ENCODE data around the gene PLCB1. TPM values are rescaled to one million over a fixed set of nuclear protein-coding genes. Genes with fewer than 3 reads are reported as not detected.

The PLCB1 gene
- total RNA-seq, 1 experiment from 2014 or later: 6.8 TPM

GRCh38 chr20:8510808-8511207, 378.7 kb downstream of the PLCB1 start:
- DNase-seq (ENCODE audit: low spot score): no peak
- H3K36me3 ChIP-seq (ENCODE audit: insufficient read depth, low read length, poor library complexity, severe bottlenecking): no peaks in the 10 kb centered on the region
- no peak overlapping the region for H3K4me3 ChIP-seq (ENCODE audit: low read depth, low read length, poor library complexity, severe bottlenecking)
- no peaks in the 10 kb centered on the region for H3K27me3 ChIP-seq (replicated peaks; ENCODE audit: insufficient read depth, low read depth, low read length, poor library complexity)
- TF ChIP-seq CTCF (conservative IDR thresholded peaks at IDR 0.05; ENCODE audit: low read depth, low read length) (no peak), EZH2 (IDR thresholded peaks at IDR 0.05; ENCODE audit: borderline replicate concordance, low read depth, low read length, poor library complexity, severe bottlenecking) (no peak)
- CTCF ChIA-PET: no interaction called here
- intact Hi-C loops (cut with micrococcal nuclease; ENCODE audit: unreplicated experiment): no loop called here
- BruUV-seq (replicated peaks): no TSS peak
- POLR2A ChIA-PET (ENCODE audit: low non-redundant PET): no interaction called here
- no peaks in the 10 kb centered on the region for H3K9me3 ChIP-seq (ENCODE audit: low read depth, low read length, poor library complexity, severe bottlenecking)
- no peak overlapping the region for H3K27ac ChIP-seq (ENCODE audit: low read depth, low read length, poor library complexity, severe bottlenecking)
- no peaks in the 10 kb centered on the region for H3K4me1 ChIP-seq (ENCODE audit: insufficient read depth, low read length, poor library complexity, severe bottlenecking)

- H3K9me3 ChIP-seq (ENCODE audit: low read depth, low read length, poor library complexity, severe bottlenecking): no peaks in the 10 kb centered on the region
- BruUV-seq (replicated peaks): no TSS peak
- H3K36me3 ChIP-seq (ENCODE audit: insufficient read depth, low read length, poor library complexity, severe bottlenecking): no peaks in the 10 kb centered on the region
- no peaks in the 10 kb centered on the region for H3K4me1 ChIP-seq (ENCODE audit: insufficient read depth, low read length, poor library complexity, severe bottlenecking)
- DNase-seq (ENCODE audit: low spot score): no peak
- intact Hi-C loops (cut with micrococcal nuclease; ENCODE audit: unreplicated experiment): no loop called here
- no peak for TF ChIP-seq CTCF (conservative IDR thresholded peaks at IDR 0.05; ENCODE audit: low read depth, low read length)
- TF ChIP-seq EZH2 (IDR thresholded peaks at IDR 0.05; ENCODE audit: borderline replicate concordance, low read depth, low read length, poor library complexity, severe bottlenecking): no peak
- no peaks in the 10 kb centered on the region for H3K27me3 ChIP-seq (replicated peaks; ENCODE audit: insufficient read depth, low read depth, low read length, poor library complexity)
- ChIA-PET CTCF (no interaction called here), POLR2A (ENCODE audit: low non-redundant PET) (no interaction called here)
- no peak overlapping the region for H3K4me3 ChIP-seq (ENCODE audit: low read depth, low read length, poor library complexity, severe bottlenecking)
- H3K27ac ChIP-seq (ENCODE audit: low read depth, low read length, poor library complexity, severe bottlenecking): no peak overlapping the region
Observed at GRCh38 chr20:8512003-8512402, 379.9 kb downstream of the PLCB1 start.

- Histone ChIP-seq H3K27me3 (replicated peaks; ENCODE audit: insufficient read depth, low read depth, low read length, poor library complexity) (no peaks in the 10 kb centered on the region), H3K9me3 (ENCODE audit: low read depth, low read length, poor library complexity, severe bottlenecking) (no peaks in the 10 kb centered on the region), H3K4me1 (ENCODE audit: insufficient read depth, low read length, poor library complexity, severe bottlenecking) (no peaks in the 10 kb centered on the region), H3K4me3 (ENCODE audit: low read depth, low read length, poor library complexity, severe bottlenecking) (no peak overlapping the region), H3K27ac (ENCODE audit: low read depth, low read length, poor library complexity, severe bottlenecking) (no peak overlapping the region), H3K36me3 (ENCODE audit: insufficient read depth, low read length, poor library complexity, severe bottlenecking) (no peaks in the 10 kb centered on the region)
- ChIA-PET CTCF (no interaction called here), POLR2A (ENCODE audit: low non-redundant PET) (interaction anchor here (0.6 kb wide), 1 partner anchor 11 kb away, joined by 3 read pairs; no protein-coding TSS in a partner anchor)
- peak; percentile 12 for DNase-seq (ENCODE audit: low spot score)
- no TSS peak for BruUV-seq (replicated peaks)
- intact Hi-C loops (cut with micrococcal nuclease; ENCODE audit: unreplicated experiment): no loop called here
- TF ChIP-seq CTCF (conservative IDR thresholded peaks at IDR 0.05; ENCODE audit: low read depth, low read length): no peak
Observed at GRCh38 chr20:8515810-8516435, 383.9 kb downstream of the PLCB1 start.
